ENCODE results near the gene LDB1. TPM values are rescaled to one million over a fixed set of nuclear protein-coding genes. Genes with fewer than 3 reads are reported as not detected.

The LDB1 gene
- total RNA-seq, 1 experiment from 2014 or later, result 100 TPM

GRCh38 chr10:102152545-102152890 lies 32.4 kb upstream of the LDB1 start (continued):
- TF ChIP-seq JAZF1 (CRISPR knock-in tag; IDR thresholded peaks at IDR 0.05), result no peak

- Mint-ChIP-seq H3K4me3 (peak within 1 kb of the TSS; percentile 98), H3K4me1 (peaks cover 24% of the 10 kb centered on the region), H3K27me3 (ENCODE audit: low read depth) (no peaks in the 10 kb centered on the region), H3K9me3 (no peaks in the 10 kb centered on the region), H3K36me3 (peaks cover 68% of the 10 kb centered on the region), H3K27ac (peak within 1 kb of the TSS; percentile 99)
- POLR2A ChIA-PET, result interaction anchor here (0.6 to 1.5 kb wide), 8 partner anchors 12 to 96 kb away, joined by 3 to 9 read pairs (median 4); partner anchors contain the start of gene ARMH3
- CTCF ChIA-PET, result interaction anchor here (0.9 to 3.6 kb wide), 11 partner anchors 13 to 311 kb away, joined by 3 to 18 read pairs (median 4); partner anchors contain the start of gene PPRC1
- ATAC-seq, result peak; percentile 95
- peak; percentile 100 for DNase-seq (ENCODE audit: low spot score)
- TF ChIP-seq NR2C2 (CRISPR knock-in tag; IDR thresholded peaks at IDR 0.05), result peak; percentile 61; the same call in 1 of the 2 replicates
- TF ChIP-seq TCF7 (CRISPR knock-in tag; IDR thresholded peaks at IDR 0.05; ENCODE audit: low read depth), result peak; percentile 84; the same call in 1 of the 2 replicates
- TF ChIP-seq FOXP1 (CRISPR knock-in tag; IDR thresholded peaks at IDR 0.05; ENCODE audit: borderline replicate concordance), result peak; percentile 95; the same call in 1 of the 2 replicates
- TF ChIP-seq ZNF396 (CRISPR knock-in tag; IDR thresholded peaks at IDR 0.05; ENCODE audit: borderline replicate concordance), result no peak
- peak; percentile 67 for TF ChIP-seq ZNF671 (CRISPR knock-in tag; IDR thresholded peaks at IDR 0.05)
- TF ChIP-seq E2F5 (CRISPR knock-in tag; IDR thresholded peaks at IDR 0.05), result peak; percentile 100
- TF ChIP-seq OVOL2 (CRISPR knock-in tag; IDR thresholded peaks at IDR 0.05; ENCODE audit: borderline replicate concordance), result no peak
- peak; percentile 85; the same call in 1 of the 2 replicates for TF ChIP-seq FOXP4 (CRISPR knock-in tag; IDR thresholded peaks at IDR 0.05)
- TF ChIP-seq ZMAT4 (CRISPR knock-in tag; IDR thresholded peaks at IDR 0.05), result no peak
- peak; percentile 99 for TF ChIP-seq E2F4 (CRISPR knock-in tag; IDR thresholded peaks at IDR 0.05; ENCODE audit: borderline replicate concordance, low read depth)
- TF ChIP-seq ZNF532 (CRISPR knock-in tag; IDR thresholded peaks at IDR 0.05; ENCODE audit: borderline replicate concordance), result 0 out of 2 replicates have a peak, but pooled peaks have one; percentile 4
- peak; percentile 94 for TF ChIP-seq ZNF232 (CRISPR knock-in tag; IDR thresholded peaks at IDR 0.05)
- TF ChIP-seq GRHL2 (CRISPR knock-in tag; IDR thresholded peaks at IDR 0.05; ENCODE audit: insufficient replicate concordance, severe bottlenecking), result no peak
- TF ChIP-seq IRF1 (CRISPR knock-in tag; IDR thresholded peaks at IDR 0.05), result no peak
- TF ChIP-seq ZNF416 (CRISPR knock-in tag; IDR thresholded peaks at IDR 0.05), result peak; percentile 79; the same call in 1 of the 2 replicates
- TF ChIP-seq SOX15 (CRISPR knock-in tag; IDR thresholded peaks at IDR 0.05), result no peak
- TF ChIP-seq STAT6 (CRISPR knock-in tag; conservative IDR thresholded peaks at IDR 0.05; ENCODE audit: low read depth), result no peak
- TF ChIP-seq TEAD1 (CRISPR knock-in tag; IDR thresholded peaks at IDR 0.05), result peak; percentile 97
- no peak for TF ChIP-seq ZNF263 (CRISPR knock-in tag; IDR thresholded peaks at IDR 0.05; ENCODE audit: low read depth)
- TF ChIP-seq GABPB1 (CRISPR knock-in tag; IDR thresholded peaks at IDR 0.05), result peak; percentile 85
- TF ChIP-seq NFATC4 (CRISPR knock-in tag; IDR thresholded peaks at IDR 0.05), result peak; percentile 78
- TF ChIP-seq ELF4 (CRISPR knock-in tag; IDR thresholded peaks at IDR 0.05; ENCODE audit: low read depth), result no peak
Measured at GRCh38 chr10:102151774-102152544, 31.8 kb upstream of the LDB1 start, which contains the start of gene NOLC1. Gene NOLC1, plus strand, starts transcription at chr10:102152389. Its CDS starts 22 bp downstream, at chr10:102152411.

Data from WTC11 (cell line).